Stimulated activated CD4-positive, alpha-beta T cell treated with anti-CD3 and anti-CD28 coated beads, Interleukin-2, amount 100 ng/mL, for 4 hours (primary cell): Measurements from ENCODE around the gene CNST.
A peak's percentile ranks its signal among the peaks of the same experiment; 100 is the strongest.
"Not testable (repeated sequence)": the region's sequence is repeated elsewhere in the genome, so short reads cannot be mapped to it uniquely, and the experiment has no call there.

Experiments
- DNase-seq: peaks from one replicate; pipeline ENCODE4 v3.0.0-alpha.2; 2020; ENCODE audit warnings: low read depth

CNST gene

DNA sequence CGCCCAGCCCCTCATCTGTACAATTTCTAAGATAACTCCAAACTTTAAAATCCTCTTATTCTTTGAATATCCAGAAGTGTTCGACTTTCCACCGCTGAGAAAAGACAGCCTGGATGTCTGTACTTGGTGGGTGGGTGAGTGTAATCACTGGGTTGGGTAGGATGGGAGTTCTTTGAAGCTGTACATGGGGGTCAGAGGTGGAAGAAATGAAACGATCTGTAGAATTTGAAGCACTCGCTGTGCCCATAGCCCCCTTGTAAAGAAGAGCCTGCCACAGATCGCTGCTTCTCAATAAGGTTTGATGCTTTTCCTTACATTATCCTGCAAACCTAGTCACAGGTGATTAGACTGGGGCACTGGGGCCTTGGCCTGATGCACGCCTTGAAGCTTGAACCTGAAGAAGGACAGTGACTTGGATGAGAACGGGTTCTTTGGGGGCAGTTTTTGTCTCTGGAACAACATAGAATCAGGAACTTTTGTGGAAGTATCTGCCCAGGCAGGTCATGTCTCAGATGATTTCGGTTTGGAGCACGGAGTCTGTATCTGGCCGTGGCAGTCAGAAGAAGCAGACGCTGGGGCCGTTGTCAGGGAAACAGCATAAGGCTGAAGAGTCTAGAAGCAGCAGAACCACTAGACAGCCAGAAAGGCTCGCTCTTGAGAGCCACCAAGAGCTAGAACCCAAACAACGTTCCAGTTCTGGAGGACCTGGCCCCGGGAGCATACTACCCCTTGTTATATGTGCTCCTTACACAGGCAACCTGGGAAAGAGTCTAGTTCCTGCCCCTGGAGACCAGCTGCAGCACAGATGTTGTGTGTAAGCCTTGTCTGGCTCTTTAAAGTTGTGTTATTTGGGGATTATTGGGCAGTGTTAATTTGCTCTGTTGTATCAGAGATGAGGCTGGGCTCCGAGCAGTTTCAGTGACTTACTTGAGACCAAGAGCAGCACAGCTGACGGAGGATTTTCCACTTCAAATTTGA is 112.8 kb downstream of the CNST start:
- DNase-seq, result no peak

DNA sequence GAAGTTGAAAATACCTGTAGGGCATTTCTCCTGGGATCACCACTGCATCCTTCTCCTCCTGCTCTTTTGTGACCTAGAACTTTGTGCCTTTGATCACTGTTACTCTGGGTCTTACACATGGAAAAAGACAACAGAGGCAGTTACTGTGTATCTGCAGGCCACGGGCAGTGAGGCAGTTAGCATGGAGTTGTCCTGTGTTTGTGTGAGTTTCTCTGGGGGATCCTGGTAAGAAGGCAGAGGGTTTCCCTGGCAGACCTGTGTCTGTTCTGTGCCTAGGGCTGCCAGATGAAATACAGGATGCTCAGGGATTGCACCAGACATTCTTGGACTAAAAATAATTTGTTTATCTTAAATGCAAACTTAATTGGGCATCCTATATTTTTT is 113.5 kb downstream of the CNST start:
- no peak for DNase-seq

DNA sequence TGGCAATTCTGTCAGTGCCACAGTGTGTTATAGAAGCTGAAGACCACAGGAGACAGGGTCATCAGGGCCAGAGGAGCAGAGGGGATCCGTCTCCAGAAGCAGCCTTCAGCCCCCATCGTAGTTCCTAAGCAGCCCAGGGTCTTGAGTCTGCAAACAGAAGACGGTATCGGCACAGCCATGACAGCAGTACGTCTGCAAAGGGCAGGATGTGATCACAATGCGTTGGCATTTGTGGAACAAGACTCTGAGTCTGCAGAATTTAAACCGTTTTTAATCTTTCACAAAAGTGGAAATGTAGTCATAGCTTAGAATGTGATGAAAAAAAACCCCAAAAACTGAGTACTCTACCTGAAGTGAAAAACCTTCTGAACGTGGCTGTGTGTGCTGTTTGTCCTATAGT is 113.9 kb downstream of the CNST start:
- DNase-seq, result no peak

DNA sequence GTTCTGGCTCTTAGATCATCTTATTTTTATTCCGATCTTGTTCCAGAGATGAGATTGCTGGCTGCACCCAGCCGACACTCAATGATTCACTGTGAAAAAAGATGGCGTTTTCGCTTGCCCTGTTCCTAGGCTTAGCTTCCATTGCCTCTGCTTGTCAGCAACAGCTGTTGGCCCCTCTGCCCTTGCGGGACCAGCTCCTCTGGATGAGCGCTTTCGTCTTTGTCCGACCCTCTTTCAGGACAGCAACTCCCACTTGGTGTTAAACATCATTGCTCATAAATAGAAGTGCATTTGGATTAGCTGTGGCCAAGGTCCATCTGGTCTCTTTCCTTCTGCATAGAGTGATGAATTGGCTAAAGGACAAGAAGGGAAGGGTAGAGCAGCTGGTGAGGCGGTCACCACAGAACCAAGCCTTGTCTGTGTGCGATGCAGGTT is 114.5 kb downstream of the CNST start:
- DNase-seq, result no peak

DNA sequence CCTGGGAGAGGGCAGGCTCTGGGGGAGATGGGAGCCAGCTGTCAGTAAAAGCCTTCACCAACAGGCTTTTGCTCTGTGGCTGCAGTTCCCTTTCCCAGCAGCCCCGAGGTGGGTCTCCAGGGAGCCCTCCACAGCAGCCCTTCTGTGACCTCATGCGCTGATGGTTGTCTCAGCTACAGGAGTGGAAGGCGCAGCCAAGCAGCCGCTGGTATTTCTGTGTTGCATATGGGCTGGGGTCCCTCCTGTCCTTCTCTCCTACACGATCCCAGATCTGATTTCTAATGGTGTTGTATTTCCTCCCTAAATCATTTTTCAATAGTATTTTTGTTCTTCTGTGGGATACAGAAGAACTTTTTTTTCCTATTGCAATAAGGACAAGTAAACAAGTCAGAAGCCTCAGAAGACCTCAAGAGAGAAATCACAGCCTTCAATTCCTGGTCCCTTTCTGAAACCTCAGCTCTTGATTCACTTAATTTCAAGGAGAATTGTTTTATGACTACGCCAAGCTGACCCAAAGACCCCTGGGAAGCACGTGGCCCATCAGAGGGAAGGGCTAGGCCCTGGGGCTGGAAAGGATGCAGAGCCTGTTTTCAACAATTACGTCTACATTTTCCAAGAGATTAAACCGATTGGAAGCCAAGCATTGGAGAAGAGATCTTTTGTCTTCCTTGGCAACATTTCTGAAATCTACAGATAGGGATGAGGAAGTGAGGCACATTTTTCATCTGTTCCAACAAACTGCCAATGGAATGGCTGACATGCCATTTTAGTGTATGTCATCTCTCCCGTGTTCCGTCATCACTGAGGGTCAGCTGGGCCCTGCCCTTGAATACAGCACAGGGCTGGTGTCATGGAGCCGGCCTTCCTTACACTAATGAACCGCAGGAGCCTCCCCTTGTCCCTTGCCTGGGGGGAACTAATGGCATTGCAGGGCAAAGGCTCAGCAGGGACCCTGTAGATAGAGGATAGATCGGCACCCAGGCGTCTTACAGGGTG is 115.9 kb downstream of the CNST start:
- DNase-seq, result no peak

DNA sequence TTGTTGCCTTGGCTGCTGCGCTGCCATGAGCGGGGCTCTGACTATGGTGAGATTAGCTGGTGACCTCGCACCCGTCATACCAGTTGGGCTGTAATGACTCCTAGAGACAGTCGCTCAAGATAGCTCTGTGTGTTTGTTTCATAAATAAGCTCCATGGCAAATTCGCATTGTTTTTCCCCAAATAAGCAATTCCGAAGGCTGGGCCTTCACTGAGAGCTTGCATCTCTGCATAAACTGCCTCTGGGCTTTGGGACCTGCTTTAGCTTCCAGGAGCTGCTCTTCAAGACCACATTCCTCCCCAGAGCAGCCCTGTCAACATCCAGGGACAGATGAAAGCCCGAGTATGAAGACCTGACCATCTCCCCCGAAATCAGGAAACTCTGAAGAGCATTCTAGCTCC is 117.3 kb downstream of the CNST start:
- no peak for DNase-seq

DNA sequence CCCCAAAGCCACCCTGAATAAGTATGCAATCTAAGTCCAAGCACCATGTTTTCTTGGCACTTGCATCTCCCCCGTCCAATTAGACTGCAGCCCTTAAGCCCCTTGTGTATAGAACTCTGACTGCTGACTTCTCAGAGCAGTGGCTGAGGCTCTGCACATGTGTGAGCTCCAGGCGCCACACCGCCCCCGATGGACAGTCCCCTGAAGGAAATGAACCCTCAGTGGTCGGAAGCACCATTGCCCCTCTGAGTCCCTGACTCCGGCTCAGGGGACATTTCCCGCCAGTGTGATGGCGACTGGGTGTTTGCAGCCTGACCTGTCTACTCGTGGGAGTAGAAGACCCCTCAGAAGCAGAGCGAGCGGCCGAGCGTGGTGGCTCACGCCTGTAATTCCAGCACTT is 120.7 kb downstream of the CNST start:
- no peak for DNase-seq

DNA sequence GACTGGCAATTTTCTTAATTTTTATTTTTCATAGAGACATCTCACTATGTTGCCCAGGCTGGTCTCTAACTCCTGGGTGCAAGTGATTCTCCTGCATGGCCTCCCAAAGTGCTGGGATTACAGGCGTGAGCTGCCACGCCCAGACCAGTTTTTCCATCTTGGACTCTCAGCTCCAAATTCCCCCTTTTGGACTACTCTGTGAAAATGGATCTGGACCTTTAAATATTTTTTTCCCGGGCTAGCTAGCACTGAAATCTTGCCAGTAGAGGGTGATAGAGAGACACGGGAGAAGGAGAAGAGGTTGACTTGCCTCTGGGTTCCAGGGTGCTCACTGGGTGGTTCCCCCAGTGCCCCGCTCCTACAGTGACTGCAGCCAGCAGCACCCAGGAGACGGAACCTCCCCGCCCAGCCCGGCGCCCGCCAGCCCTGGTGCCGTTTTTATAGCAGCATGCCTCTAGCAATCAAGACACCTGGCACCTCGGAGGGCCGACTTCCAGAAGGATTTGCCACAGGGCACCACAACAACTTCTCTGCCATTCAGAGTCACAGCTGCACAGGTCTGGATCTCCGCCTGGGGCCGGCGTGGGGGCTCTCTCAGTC is 123.3 kb downstream of the CNST start:
- peak; percentile 9 for DNase-seq

DNA sequence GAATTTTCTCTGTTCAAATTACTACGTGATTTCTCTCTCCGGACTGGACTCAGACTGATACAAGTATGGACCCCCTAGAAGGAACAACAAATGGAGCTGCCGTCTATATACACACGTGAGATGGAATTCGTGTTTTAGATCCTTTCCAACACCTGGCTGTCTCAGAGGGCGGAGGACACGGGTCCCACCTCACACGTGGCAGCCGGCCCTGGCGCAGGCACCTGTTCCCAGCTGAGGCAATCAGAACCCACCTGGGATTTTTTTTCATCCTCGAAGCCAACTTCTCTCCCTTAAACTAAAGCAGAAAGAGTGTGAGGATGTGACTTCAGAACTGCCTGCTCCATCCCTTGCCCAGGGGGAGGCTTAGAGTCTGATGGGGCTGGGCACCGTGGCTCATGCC is 123.8 kb downstream of the CNST start:
- DNase-seq, result no peak

DNA sequence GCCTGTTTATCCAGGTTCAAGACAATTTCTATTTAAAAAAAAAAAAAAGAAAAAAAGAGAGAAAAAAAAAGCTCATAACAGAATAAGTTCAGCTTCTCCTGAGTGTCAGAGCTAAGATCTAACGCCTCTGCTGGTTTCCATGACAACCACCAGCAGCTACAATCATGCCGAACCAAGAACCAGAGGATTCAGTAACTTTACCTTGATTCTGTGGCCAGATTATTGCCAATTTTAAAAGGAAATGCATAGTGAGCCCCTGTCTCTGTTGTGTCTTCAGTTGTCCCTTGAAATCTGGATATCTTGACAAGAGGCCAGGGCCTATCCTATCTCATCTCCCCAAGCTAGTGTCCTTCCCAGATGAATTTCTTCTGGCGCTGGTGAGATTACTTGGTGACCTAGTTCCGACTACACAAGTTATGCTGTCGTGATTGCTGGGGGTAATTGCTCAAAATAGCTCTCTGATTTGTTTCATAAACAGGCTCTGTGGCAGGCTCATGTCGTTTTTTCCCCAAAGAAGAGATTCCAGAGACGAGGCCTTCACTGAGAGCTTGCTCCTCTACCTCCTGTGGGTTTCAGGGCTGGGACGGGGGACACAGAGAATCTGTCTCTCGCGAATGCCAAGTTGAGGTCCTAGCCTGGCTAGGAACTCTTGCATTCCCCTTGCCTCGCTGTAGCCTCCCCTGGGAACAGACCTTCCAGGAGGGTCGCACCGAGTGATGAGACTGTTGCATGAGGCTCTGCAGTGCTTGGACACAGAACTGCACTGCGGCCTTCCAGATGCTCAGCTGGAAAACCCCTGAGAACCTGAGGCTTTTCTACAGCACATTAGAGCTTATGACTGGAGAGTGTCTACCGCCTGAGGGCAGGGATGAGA is 125.6 kb downstream of the CNST start:
- DNase-seq, result no peak

DNA sequence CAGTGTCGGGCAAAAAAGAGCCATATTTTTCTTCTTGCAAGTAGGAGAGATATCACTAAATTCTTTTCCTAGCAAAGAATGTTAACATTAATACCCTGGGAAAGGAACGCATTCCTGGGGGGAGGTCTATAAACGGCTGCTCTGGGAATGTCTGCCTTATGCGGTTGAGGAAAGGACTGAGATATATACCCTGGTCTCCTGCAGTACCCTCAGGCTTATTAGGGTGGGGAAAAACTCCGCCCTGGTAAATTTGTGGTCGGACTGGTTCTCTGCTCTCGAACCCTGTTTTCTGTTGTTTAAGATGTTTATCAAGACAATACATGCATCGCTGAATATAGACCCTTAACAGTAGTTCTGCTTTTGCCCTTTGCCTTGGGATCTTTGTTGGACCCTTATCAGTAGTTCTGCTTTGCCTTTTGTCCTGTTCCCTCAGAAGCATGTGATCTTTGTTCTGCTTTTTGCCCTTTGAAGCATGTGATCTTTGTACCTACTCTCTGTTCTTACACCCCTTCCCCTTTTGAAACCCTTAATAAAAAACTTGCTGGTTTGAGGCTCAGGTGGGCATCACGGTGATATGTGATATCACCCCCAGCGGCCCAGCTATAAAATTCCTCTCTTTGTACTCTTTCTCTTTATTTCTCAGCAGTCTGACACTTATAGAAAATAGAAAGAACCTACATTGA is 128.1 kb downstream of the CNST start:
- not testable (repeated sequence) for DNase-seq

DNA sequence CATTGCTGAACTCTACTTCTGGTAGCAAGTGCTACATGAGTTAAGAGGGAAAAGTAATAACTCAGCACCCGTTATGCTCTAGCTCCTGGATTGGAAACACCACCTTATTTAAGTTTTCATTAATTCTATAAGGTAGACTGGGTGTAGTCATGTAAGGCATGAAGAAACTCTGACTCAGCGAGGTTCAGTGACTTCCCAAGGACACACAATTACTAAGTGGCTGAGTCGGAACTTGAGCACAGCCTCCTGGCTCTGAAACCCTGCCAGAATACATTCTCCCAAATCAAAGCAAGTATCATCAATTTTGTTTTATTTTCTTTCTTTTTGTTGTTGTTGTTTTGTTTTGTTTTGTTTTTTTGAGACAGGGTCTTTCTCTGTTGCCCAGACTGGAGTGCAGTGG is 128.9 kb downstream of the CNST start:
- no peak for DNase-seq

DNA sequence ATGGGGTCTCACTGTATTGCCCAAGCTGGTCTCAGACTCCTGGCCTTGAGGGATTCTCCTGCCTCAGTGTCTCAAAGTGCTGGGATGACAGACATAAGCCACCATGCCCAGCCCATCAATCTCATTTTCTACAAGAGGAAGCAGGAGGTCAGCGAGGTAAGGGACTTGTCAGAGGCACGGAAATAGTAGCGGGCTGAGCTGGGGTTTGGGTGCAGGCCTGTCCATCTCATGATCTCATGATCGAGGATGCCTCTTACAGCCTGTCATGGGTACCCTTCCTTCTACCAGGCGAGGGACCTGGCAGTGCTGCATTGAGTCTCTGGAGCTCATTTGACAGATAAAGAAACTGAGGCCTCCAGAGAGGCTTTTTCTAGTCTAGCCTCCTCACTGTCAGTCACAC is 129.4 kb downstream of the CNST start:
- no peak for DNase-seq

DNA sequence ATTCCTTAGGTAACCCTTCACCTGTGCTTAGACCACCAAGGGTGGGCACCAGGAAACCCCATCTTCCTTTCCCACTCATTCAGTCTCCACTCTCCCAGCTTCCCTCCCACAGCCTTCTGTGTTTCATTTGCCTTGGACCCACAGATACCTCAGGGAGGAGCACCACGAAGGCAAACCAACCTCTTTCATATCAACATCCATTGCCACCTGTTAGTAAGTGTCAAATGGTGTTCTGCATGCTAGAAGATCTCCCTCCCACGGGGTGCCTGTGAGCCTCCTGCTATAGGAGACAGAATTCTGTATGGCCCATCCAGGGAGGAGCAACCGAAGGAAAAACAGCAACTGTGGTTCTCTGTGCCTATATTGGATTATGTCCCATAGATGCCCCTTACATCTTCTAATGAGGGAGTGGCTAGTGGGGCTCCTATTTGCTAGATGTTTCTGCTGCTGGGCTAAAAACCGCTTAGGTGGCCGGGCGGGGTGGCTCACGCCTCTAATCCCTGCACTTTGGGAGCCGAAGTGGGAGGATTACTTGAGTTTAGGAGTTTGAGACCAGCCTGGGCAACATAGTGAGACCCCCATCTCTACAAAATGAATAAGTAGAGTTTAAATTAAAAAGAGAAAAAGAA is 132.3 kb downstream of the CNST start:
- DNase-seq, result no peak

DNA sequence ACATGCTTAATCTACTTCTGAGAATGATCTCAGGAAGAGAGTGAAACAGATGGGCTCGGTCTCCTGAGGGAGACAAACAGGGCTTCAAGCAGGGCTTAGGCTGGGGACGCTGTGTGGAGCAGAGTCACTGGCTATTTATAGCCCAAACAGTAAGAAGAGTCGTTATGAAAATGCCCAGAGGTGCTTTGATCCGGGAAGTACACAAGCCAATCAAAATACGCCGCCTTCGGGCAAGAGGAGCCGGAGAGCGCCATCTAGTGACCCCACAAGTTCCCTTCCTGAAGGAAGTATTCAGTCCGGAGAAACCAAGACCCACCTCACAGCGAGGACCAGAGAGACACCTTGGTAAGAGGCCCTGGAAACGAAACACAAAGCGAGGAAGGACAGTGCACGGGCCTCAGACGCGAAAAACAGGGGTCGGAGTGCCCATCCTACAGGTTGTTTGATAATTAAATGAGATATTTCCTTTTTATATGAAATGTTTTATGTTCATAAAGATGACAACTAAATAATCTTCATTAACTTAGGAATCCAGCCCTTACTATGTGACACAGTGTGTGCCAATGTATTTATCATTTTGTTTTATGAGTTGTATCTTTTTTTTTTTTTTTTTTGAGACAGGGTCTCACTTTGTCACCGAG is 133.0 kb downstream of the CNST start:
- DNase-seq, result peak; percentile 70

DNA sequence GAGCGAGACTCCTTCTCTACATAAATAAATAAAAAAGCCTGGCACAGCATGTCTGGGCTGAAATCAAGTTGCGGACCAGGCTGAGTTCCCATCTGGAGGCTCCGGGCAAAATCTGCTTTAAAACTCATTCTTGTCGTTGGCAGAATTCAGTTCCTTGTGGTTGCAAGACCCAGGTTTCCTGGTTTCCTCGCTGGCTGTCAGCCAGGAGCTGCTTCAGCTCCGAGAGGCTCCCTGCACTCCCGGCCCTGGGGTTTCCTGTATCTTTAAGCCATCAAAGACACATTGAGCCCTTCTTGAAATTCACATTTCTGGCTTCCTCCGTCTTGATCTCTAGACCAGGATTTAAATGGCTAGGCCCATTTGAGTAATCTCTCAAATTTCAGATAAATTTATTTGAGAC is 137.3 kb downstream of the CNST start:
- no peak for DNase-seq

DNA sequence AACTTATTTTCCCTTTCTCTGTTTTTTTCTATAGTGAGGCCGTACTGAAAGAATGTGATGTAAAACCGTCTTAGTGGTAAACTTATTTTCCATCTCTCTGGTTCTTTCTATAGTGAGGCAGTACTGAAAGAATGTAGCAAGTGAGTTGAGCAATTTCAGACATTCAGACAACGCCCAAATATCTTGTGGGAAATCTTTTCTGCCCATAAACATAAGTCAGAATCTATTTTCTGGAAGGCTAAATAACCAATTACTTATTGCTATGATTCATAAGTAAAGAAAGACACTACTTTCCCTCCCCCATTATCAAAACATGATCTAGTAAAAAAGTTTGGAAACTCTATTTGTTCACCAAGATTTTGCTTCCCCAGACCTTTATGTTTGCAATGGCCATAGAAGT is 139.1 kb downstream of the CNST start:
- DNase-seq, result no peak

DNA sequence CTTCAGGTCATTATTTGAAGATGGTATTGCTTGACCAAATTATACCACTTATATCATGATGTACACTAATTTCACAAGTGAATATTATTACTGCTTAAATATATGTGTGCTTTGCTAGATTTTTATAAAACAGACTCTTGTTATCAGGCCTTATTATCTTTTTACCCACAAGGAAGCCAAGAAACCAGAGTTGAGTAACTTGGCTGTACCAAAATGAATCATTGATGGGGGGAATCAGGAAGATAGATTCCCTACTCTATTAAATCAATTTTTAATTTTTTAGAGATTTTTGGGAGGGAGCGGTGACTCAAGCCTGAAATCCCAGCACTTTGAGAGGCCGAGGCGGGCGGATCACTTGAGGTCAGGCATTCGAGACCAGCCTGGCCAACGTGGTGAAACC is 141.9 kb downstream of the CNST start:
- DNase-seq, result no peak

DNA sequence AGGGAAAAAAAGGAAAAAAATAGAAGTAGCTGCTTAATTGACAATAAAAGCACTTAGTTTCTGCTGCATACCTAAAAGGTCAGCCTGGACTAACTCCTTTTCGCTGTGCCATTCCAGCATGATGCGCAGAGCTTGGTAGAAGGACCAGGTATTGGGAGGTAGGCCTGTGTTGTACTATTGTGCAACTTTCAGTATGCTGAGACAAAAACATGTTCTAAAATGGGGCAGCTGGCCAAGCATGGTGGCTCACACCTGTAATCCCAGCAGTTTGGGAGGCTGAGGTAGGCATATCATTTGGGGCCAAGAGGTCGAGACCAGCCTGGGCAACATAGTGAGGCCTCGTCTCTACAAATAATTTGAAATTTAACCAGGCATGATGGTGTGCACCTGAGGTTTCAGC is 142.9 kb downstream of the CNST start:
- DNase-seq, result no peak

DNA sequence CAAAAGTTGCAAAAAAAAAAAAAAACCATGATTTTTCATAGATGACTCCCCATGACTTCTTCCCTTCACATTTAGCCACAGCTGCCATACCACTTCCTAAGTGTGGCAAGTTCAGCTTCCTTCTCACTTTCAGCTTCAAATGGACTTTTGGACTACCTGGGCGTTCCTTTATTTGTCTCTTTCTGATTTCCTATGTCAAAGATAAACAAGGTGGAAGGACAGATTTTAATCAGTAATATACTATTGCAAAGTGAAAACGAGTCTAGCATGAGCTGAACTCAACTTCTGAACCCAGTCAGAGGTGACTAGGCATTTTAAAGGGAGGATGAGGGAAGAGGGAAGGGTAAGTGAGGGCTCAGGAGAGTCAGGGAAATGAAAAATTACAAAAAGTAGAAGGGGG is 143.6 kb downstream of the CNST start:
- no peak for DNase-seq
